ENCODE data around the gene MMRN2. TPM values are rescaled to one million over a fixed set of nuclear protein-coding genes. Genes with fewer than 3 reads are reported as not detected.

Gene MMRN2
- total and polyA plus RNA-seq, 7 donors = 12.0 to 29.0 (median 16.4) TPM

DNA sequence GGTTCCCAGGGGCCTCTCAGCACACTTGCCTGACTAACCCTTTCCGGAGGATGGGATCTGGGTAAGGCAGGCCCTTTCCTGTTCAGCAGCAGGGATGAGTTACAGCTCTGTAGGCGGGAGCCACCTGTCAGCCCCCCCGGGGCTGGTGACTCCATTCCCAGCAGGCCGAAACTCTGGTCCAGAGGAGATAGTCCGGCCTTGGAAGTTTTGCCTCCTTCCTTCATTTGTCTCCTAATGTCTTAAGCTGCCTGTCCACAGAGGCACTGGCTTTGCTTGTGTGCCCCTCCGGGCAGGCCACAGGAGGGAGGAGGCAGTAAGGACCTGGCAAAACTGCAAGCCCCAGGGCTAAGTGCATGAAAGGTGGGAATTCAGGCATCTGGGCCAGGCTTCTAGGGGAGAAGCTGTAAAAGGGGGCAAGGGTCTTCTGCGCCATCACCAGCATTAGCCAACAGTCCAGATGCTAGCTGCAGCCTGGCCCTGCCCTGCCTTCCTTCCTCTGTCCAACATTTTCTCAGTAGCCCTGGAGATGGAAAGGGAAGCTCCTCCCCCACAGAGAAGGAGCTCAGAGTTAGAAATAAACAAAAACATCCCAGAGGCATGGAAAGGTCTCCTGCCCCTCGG, 12.1 kb upstream of the MMRN2 start:
- Histone ChIP-seq H3K4me3 (peak overlapping the region; percentile 71), H3K9me3 (no peaks in the 10 kb centered on the region), H3K27ac (peak overlapping the region; percentile 92), H3K36me3 (ENCODE audit: insufficient read depth in 1 of 2, low read depth in 1 of 2) (no peaks in the 10 kb centered on the region), H3K27me3 (ENCODE audit: insufficient read depth in 3 of 3, low read length in 2 of 3) (no peaks in the 10 kb centered on the region), H3K4me1 (peaks cover 39% of the 10 kb centered on the region)
- TF ChIP-seq CTCF (IDR thresholded peaks at IDR 0.05) = no peak
- ATAC-seq (peak in 3 of 4 donors; percentile 21 to 39 (median 33)), DNase-seq (peak; percentile 38 to 74)
- intact Hi-C loops (cut with DNase I) = loop anchor here (10.0 kb wide), 1 partner anchor 125 kb away; the partner anchor contains the start of genes GLUD1 (in 2 of the 2) and SHLD2 (in 2 of the 2)
- WGBS, 3 donors = 19 to 44% (median 38%) methylated on average over 8 of the region's 8 CpGs

DNA sequence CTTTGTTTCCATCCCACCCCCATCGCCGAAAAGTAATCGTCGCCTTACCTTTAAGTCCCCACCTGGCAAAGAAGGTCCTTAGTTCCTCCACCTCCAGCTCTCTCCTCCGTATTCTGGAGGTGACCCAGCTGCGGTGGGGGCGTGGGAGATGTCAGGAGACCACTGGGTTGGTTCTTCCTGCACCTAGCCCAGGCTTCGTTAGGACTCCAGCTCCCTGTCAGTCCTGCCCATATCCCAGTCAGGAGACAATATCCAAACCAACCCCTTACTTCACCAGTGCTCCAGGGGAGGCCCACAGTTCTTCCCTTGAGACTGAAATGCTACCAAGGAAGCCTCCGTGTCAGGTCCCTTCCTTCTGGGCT, 11.6 kb upstream of the MMRN2 start:
- DNase-seq (no peak), ATAC-seq (no peak)
- no peaks in the 10 kb centered on the region for H3K9me3 ChIP-seq
- H3K27me3 ChIP-seq (ENCODE audit: insufficient read depth in 3 of 3, low read length in 2 of 3) = no peaks in the 10 kb centered on the region
- intact Hi-C loops (cut with DNase I) = no loop called here
- peak overlapping the region; percentile 71 for H3K4me3 ChIP-seq
- H3K4me1 ChIP-seq = peaks cover 39% of the 10 kb centered on the region
- H3K36me3 ChIP-seq (ENCODE audit: insufficient read depth in 1 of 2, low read depth in 1 of 2) = no peaks in the 10 kb centered on the region
- H3K27ac ChIP-seq = peak overlapping the region; percentile 92
- no peak for TF ChIP-seq CTCF (IDR thresholded peaks at IDR 0.05)
- WGBS, 3 donors = 28 to 47% (median 42%) methylated on average over 9 of the region's 9 CpGs

DNA sequence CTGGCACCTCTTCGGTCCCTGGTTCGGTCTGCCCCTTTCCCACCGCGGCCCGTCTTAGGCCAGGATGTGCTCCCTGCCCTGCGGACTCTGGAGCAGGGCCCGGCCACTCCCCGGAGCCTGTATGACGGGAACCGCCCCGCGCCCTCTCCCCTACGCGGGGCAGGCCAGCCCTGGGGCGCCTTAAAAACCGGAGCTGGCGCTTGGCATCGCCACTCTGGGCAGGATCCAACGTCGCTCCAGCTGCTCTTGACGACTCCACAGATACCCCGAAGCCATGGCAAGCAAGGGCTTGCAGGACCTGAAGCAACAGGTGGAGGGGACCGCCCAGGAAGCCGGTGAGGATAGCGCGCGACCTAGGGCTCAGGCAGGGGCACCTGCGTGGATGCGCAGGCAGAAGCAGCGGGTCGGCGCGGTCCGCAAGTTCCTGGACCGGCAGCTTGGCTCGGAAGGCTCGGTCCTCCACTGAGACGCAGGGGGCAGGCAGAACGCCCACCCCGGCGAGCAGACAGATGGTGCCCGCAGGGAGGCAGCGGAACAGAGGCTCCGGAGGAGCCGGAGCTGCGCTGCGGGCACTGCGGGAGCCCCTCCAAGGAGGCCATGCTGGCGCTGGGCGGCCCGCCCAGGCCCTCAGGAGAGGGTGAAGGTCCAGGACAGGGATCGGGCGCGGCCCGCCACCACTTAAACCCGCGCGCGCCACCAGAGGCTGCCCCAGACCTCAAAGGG, 11.0 kb upstream of the MMRN2 start, which contains the start of gene ADIRF:
Gene ADIRF, plus strand, starts transcription at position 212 of the 723 bp plus-strand sequence. Its CDS starts 63 bp downstream, at position 275.
- intact Hi-C loops (cut with DNase I) = no loop called here
- ATAC-seq (no peak), DNase-seq (peak; percentile 65 to 79)
- H3K27ac ChIP-seq = peak within 1 kb of the TSS; percentile 92
- peak within 1 kb of the TSS; percentile 71 for H3K4me3 ChIP-seq
- no peak for TF ChIP-seq CTCF (IDR thresholded peaks at IDR 0.05)
- H3K4me1 ChIP-seq = peaks cover 39% of the 10 kb centered on the region
- WGBS, 3 donors = 5 to 9% (median 5%) methylated on average over 57 to 59 of the region's 59 CpGs
- no peaks in the 10 kb centered on the region for H3K27me3 ChIP-seq (ENCODE audit: insufficient read depth in 3 of 3, low read length in 2 of 3)
- no peaks in the 10 kb centered on the region for H3K9me3 ChIP-seq
- H3K36me3 ChIP-seq (ENCODE audit: insufficient read depth in 1 of 2, low read depth in 1 of 2) = no peaks in the 10 kb centered on the region

DNA sequence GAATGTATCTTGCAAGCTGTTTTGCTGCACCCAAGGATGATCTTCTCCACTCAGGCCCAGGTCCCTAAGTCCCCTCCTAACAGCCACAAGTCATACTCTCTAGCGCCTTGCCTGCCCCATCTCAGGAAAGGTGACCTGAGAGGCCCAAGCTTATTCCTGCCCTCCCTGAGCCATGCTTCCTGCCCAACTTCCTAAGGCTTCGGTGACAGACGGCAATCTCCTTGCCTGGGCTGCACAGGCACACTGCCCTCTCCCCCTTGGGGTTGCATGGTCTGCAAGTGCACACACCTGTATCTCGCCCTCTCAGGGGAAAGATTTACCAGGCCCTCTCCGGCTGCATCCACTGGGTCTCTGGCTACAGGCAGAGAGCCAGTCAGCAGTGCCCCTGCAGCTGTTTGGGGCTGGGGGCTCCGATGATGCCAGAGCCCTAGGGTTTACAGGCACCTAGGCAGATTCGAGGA, 10.1 kb upstream of the MMRN2 start:
- Histone ChIP-seq H3K27me3 (ENCODE audit: insufficient read depth in 3 of 3, low read length in 2 of 3) (no peaks in the 10 kb centered on the region), H3K36me3 (ENCODE audit: insufficient read depth in 1 of 2, low read depth in 1 of 2) (no peaks in the 10 kb centered on the region), H3K9me3 (no peaks in the 10 kb centered on the region), H3K27ac (peak overlapping the region; percentile 92), H3K4me1 (peaks cover 39% of the 10 kb centered on the region), H3K4me3 (peak overlapping the region; percentile 71)
- intact Hi-C loops (cut with DNase I) = loop anchor here in 1 of 2 donors (2.0 kb wide), 1 partner anchor 279 kb away; no protein-coding TSS in a partner anchor
- WGBS, 3 donors = 67 to 80% (median 70%) methylated on average over 7 of the region's 7 CpGs
- TF ChIP-seq CTCF (IDR thresholded peaks at IDR 0.05) = no peak
- ATAC-seq (no peak), DNase-seq (no peak)

All from psoas muscle (tissue), 8 donors.